ENCODE results near the gene GNMT.
"Not testable (repeated sequence)": the region's sequence is repeated elsewhere in the genome, so short reads cannot be mapped to it uniquely, and the experiment has no call there.

Gene GNMT

GRCh38 chr6:42947950-42948349, 12.6 kb upstream of the GNMT start:
- no peaks in the 10 kb centered on the region for H3K4me1 ChIP-seq (ENCODE audit: control insufficient read depth, low read depth, low read length)
- H3K27ac ChIP-seq (ENCODE audit: low read length), result no peak overlapping the region
- H3K9ac ChIP-seq (ENCODE audit: low read length), result no peak overlapping the region
- no peaks in the 10 kb centered on the region for H3K36me3 ChIP-seq (ENCODE audit: control insufficient read depth, low read depth, low read length)
- no peaks in the 10 kb centered on the region for H3K27me3 ChIP-seq (ENCODE audit: control insufficient read depth, insufficient read depth, low read length)
- no peak overlapping the region for H3K4me3 ChIP-seq (ENCODE audit: low read length)
- H3K9me3 ChIP-seq (ENCODE audit: control insufficient read depth, low read depth, low read length), result no peaks in the 10 kb centered on the region

DNA sequence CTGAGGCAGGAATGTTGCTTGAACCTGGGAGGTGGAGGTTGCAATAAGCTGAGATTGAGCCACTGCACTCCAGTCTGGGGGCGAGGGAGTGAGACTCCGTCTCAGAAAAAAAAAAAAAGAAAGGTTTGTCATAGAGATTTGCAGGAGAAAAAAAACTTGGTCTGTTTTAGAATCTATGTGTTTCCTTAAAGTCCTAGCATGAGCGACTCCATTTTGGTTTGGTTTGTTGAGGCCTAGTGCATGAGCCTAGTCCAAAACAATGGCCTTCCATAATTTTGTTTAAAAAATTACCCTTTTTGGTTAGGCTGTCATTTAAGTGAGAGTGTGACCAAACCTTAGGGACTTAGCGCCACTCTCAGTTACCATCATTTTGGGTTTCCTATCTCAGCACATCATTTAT, 8.2 kb upstream of the GNMT start:
- no peak overlapping the region for H3K27ac ChIP-seq (ENCODE audit: low read length)
- no peaks in the 10 kb centered on the region for H3K27me3 ChIP-seq (ENCODE audit: control insufficient read depth, insufficient read depth, low read length)
- no peak overlapping the region for H3K9ac ChIP-seq (ENCODE audit: low read length)
- no peak overlapping the region for H3K4me3 ChIP-seq (ENCODE audit: low read length)
- H3K36me3 ChIP-seq (ENCODE audit: control insufficient read depth, low read depth, low read length), result no peaks in the 10 kb centered on the region
- H3K4me1 ChIP-seq (ENCODE audit: control insufficient read depth, low read depth, low read length), result no peaks in the 10 kb centered on the region
- no peaks in the 10 kb centered on the region for H3K9me3 ChIP-seq (ENCODE audit: control insufficient read depth, low read depth, low read length)

GRCh38 chr6:42954405-42954804, 6.1 kb upstream of the GNMT start:
- H3K36me3 ChIP-seq (ENCODE audit: control insufficient read depth, low read depth, low read length); H3K9ac ChIP-seq (ENCODE audit: low read length); H3K4me3 ChIP-seq (ENCODE audit: low read length); H3K27me3 ChIP-seq (ENCODE audit: control insufficient read depth, insufficient read depth, low read length); H3K9me3 ChIP-seq (ENCODE audit: control insufficient read depth, low read depth, low read length); H3K4me1 ChIP-seq (ENCODE audit: control insufficient read depth, low read depth, low read length); H3K27ac ChIP-seq (ENCODE audit: low read length): not testable (repeated sequence)

DNA sequence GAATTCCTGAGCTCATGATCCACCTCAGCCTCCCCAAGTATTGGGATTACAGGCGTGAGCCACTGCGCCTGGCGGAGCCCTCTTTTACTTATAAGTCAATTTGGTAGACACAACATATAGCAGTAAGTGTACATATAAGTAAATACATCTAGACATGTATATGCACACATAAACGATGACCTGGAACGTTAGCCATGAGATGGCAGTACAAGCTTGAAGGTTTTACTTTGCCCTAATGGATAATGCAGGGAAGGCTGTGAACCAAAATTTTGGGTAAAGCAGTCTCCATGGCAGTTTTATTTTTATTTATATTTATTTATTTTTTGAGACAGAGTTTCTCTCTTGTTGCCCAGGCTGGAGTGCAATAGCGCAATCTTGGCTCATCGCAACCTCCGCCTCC, 2.4 kb upstream of the GNMT start:
- peaks cover 28% of the 10 kb centered on the region for H3K27me3 ChIP-seq (ENCODE audit: control insufficient read depth, insufficient read depth, low read length)
- H3K9ac ChIP-seq (ENCODE audit: low read length), result no peak overlapping the region
- H3K4me3 ChIP-seq (ENCODE audit: low read length), result no peak overlapping the region
- H3K36me3 ChIP-seq (ENCODE audit: control insufficient read depth, low read depth, low read length), result no peaks in the 10 kb centered on the region
- no peaks in the 10 kb centered on the region for H3K4me1 ChIP-seq (ENCODE audit: control insufficient read depth, low read depth, low read length)
- H3K9me3 ChIP-seq (ENCODE audit: control insufficient read depth, low read depth, low read length), result no peaks in the 10 kb centered on the region
- H3K27ac ChIP-seq (ENCODE audit: low read length), result no peak overlapping the region

DNA sequence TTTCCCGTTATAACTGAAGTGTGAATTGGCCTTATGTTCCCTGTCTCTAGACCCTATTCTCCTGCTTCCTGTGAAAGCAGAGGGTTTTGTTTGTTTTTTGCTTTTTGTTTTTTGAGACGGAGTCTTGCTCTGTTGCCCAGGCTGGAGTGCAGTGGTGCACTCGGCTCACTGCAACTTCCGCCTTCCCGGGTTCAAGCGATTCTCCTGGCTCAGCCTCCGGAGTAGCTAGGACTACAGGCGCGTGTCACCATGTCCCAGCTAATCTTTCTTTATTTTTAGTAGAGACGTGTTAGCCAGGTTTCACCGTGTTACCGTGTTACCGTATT, 674 bp upstream of the GNMT start:
- Histone ChIP-seq H3K9ac (ENCODE audit: low read length) (no peak overlapping the region), H3K4me3 (ENCODE audit: low read length) (peak overlapping the region; percentile 71), H3K27me3 (ENCODE audit: control insufficient read depth, insufficient read depth, low read length) (peaks cover 28% of the 10 kb centered on the region)

GRCh38 chr6:42961020-42961470, 491 bp downstream of the GNMT start:
- H3K36me3 ChIP-seq (ENCODE audit: control insufficient read depth, low read depth, low read length), result peaks cover 3% of the 10 kb centered on the region

More for the DNA sequence above, 674 bp upstream of the GNMT start:
- H3K36me3 ChIP-seq (ENCODE audit: control insufficient read depth, low read depth, low read length), result peaks cover under 1% of the 10 kb centered on the region
- no peak overlapping the region for H3K27ac ChIP-seq (ENCODE audit: low read length)
- H3K9me3 ChIP-seq (ENCODE audit: control insufficient read depth, low read depth, low read length), result no peaks in the 10 kb centered on the region
- no peaks in the 10 kb centered on the region for H3K4me1 ChIP-seq (ENCODE audit: control insufficient read depth, low read depth, low read length)

DNA sequence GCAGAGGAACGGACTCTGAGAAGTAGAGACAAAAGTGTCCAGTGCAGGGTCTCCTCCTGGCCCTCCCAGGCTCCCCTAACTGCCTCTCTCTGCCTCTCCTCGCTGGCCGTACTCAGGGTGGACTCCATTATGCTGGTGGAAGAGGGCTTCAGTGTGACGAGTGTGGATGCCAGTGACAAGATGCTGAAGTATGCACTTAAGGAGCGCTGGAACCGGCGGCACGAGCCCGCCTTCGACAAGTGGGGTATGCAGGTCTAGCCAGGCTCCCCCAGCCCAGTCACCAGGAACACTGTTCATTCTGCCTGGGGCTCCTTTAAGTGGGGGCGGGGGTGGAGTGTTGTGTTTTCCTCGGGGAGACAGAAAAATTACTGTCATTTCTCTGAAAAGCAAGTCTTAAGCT, 1.5 kb downstream of the GNMT start:
- Histone ChIP-seq H3K36me3 (ENCODE audit: control insufficient read depth, low read depth, low read length) (peaks cover 3% of the 10 kb centered on the region), H3K9me3 (ENCODE audit: control insufficient read depth, low read depth, low read length) (no peaks in the 10 kb centered on the region)

More at GRCh38 chr6:42961020-42961470, 491 bp downstream of the GNMT start:
- Histone ChIP-seq H3K4me3 (ENCODE audit: low read length) (peak overlapping the region; percentile 71), H3K9me3 (ENCODE audit: control insufficient read depth, low read depth, low read length) (no peaks in the 10 kb centered on the region), H3K9ac (ENCODE audit: low read length) (no peak overlapping the region), H3K27ac (ENCODE audit: low read length) (no peak overlapping the region), H3K4me1 (ENCODE audit: control insufficient read depth, low read depth, low read length) (no peaks in the 10 kb centered on the region), H3K27me3 (ENCODE audit: control insufficient read depth, insufficient read depth, low read length) (peaks cover 28% of the 10 kb centered on the region)

GRCh38 chr6:42962502-42963178, 2.1 kb downstream of the GNMT start:
- Histone ChIP-seq H3K9me3 (ENCODE audit: control insufficient read depth, low read depth, low read length) (no peaks in the 10 kb centered on the region), H3K4me3 (ENCODE audit: low read length) (no peak overlapping the region), H3K9ac (ENCODE audit: low read length) (no peak overlapping the region), H3K4me1 (ENCODE audit: control insufficient read depth, low read depth, low read length) (no peaks in the 10 kb centered on the region), H3K27me3 (ENCODE audit: control insufficient read depth, insufficient read depth, low read length) (peaks cover 28% of the 10 kb centered on the region), H3K36me3 (ENCODE audit: control insufficient read depth, low read depth, low read length) (peaks cover 3% of the 10 kb centered on the region), H3K27ac (ENCODE audit: low read length) (no peak overlapping the region)

More for the DNA sequence above, 1.5 kb downstream of the GNMT start:
- no peak overlapping the region for H3K4me3 ChIP-seq (ENCODE audit: low read length)
- H3K9ac ChIP-seq (ENCODE audit: low read length), result no peak overlapping the region
- no peaks in the 10 kb centered on the region for H3K4me1 ChIP-seq (ENCODE audit: control insufficient read depth, low read depth, low read length)
- H3K27ac ChIP-seq (ENCODE audit: low read length), result no peak overlapping the region
- H3K27me3 ChIP-seq (ENCODE audit: control insufficient read depth, insufficient read depth, low read length), result peaks cover 28% of the 10 kb centered on the region

DNA sequence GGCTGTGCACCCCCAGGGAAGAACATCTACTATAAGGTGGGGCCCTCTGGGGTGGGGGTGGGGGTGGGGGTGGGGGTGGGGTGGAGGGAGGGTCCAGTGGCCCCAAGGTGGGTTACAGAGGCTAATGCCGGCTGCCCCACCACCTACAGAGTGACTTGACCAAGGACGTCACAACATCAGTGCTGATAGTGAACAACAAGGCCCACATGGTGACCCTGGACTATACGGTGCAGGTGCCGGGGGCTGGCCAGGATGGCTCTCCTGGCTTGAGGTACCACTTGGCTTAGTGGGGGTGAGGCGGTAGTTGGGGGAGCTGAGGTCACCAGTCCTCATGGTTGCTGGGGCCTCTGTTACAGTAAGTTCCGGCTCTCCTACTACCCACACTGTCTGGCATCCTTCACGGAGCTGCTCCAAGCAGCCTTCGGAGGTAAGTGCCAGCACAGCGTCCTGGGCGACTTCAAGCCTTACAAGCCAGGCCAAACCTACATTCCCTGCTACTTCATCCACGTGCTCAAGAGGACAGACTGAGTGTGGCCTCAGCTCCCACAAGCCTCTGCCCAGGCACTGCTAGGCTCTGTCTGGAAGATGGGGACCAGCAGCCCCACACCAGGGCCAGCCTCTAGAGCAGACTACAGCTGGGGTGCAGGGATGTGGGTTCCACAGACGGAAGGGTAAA, 2.8 kb downstream of the GNMT start:
- Histone ChIP-seq H3K4me3 (ENCODE audit: low read length) (no peak overlapping the region), H3K4me1 (ENCODE audit: control insufficient read depth, low read depth, low read length) (no peaks in the 10 kb centered on the region), H3K9me3 (ENCODE audit: control insufficient read depth, low read depth, low read length) (no peaks in the 10 kb centered on the region), H3K27ac (ENCODE audit: low read length) (no peak overlapping the region), H3K9ac (ENCODE audit: low read length) (no peak overlapping the region), H3K36me3 (ENCODE audit: control insufficient read depth, low read depth, low read length) (peaks cover 3% of the 10 kb centered on the region), H3K27me3 (ENCODE audit: control insufficient read depth, insufficient read depth, low read length) (peaks cover 28% of the 10 kb centered on the region)

GRCh38 chr6:42963855-42964605, 3.5 kb downstream of the GNMT start:
- Histone ChIP-seq H3K27me3 (ENCODE audit: control insufficient read depth, insufficient read depth, low read length) (peaks cover 24% of the 10 kb centered on the region), H3K4me1 (ENCODE audit: control insufficient read depth, low read depth, low read length) (no peaks in the 10 kb centered on the region), H3K4me3 (ENCODE audit: low read length) (no peak overlapping the region), H3K9me3 (ENCODE audit: control insufficient read depth, low read depth, low read length) (no peaks in the 10 kb centered on the region), H3K9ac (ENCODE audit: low read length) (no peak overlapping the region), H3K36me3 (ENCODE audit: control insufficient read depth, low read depth, low read length) (peaks cover 3% of the 10 kb centered on the region), H3K27ac (ENCODE audit: low read length) (no peak overlapping the region)

DNA sequence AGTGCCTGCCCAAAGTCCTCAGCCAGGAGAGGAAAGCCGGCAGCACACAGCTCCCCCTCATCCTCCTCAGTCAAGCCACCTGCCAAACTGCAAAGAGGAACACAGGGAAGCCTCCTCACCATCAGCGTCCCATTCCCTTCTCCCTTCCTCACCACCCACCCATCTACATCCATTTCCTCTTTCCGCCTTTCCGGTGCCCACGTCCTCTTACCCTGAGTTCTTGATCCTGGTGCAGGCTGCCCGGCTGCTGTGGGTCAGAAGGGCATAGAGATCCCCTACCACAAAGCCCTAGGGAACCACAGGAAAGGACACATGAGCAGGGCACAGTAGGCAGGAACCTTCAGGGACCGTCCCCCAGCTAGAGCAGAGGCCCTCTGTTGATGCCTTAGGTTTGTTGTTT, 6.0 kb downstream of the GNMT start:
- Histone ChIP-seq H3K27ac (ENCODE audit: low read length) (no peak overlapping the region), H3K27me3 (ENCODE audit: control insufficient read depth, insufficient read depth, low read length) (no peaks in the 10 kb centered on the region), H3K4me1 (ENCODE audit: control insufficient read depth, low read depth, low read length) (no peaks in the 10 kb centered on the region), H3K9ac (ENCODE audit: low read length) (no peak overlapping the region), H3K9me3 (ENCODE audit: control insufficient read depth, low read depth, low read length) (no peaks in the 10 kb centered on the region), H3K36me3 (ENCODE audit: control insufficient read depth, low read depth, low read length) (peaks cover 3% of the 10 kb centered on the region), H3K4me3 (ENCODE audit: low read length) (no peak overlapping the region)
